PC-3 (cell line): ENCODE data around the gene IDH3A.

Source experiments
- EZH2 ChIP-seq: fragments of 300-600 bp; sonication (generic); IDR thresholded peaks from one replicate; pipeline ENCODE4 v1.6.1; 2017; ENCODE audit warnings: antibody characterized with exemption, mild to moderate bottlenecking, low read length; ENCODE audit not compliant: unreplicated experiment
- TF ChIP-seq, protein P1 (sequence below): fragments of 300-600 bp; sonication (generic); conservative IDR thresholded peaks from 2 replicates; pipeline ENCODE4 v1.5.1; 2017; ENCODE audit warnings: antibody characterized with exemption, low read depth, mild to moderate bottlenecking, low read length

- TF ChIP-seq, protein P1, sequence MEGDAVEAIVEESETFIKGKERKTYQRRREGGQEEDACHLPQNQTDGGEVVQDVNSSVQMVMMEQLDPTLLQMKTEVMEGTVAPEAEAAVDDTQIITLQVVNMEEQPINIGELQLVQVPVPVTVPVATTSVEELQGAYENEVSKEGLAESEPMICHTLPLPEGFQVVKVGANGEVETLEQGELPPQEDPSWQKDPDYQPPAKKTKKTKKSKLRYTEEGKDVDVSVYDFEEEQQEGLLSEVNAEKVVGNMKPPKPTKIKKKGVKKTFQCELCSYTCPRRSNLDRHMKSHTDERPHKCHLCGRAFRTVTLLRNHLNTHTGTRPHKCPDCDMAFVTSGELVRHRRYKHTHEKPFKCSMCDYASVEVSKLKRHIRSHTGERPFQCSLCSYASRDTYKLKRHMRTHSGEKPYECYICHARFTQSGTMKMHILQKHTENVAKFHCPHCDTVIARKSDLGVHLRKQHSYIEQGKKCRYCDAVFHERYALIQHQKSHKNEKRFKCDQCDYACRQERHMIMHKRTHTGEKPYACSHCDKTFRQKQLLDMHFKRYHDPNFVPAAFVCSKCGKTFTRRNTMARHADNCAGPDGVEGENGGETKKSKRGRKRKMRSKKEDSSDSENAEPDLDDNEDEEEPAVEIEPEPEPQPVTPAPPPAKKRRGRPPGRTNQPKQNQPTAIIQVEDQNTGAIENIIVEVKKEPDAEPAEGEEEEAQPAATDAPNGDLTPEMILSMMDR = no peak
- no peak for TF ChIP-seq EZH2
These were observed 28.6 kb upstream of the IDH3A start for GRCh38 chr15:78120523-78120922.
